Pulmonary artery endothelial cell (primary cell): Measurements from ENCODE around the gene CLNK. TPM values are rescaled to one million over a fixed set of nuclear protein-coding genes. Genes with fewer than 3 reads are reported as not detected.
"Not testable (repeated sequence)": the region's sequence is repeated elsewhere in the genome, so short reads cannot be mapped to it uniquely, and the experiment has no call there.

Experiments used
- DNase-seq: peaks from one replicate; pipeline ENCODE4 v3.0.0-alpha.2; 2011; ENCODE audit warnings: low read depth, low spot score
- total RNA-seq: library from RNA; depleted of rRNA; stranded (reverse); fragments of >200 nt; gene quantifications from 2 replicates; pipeline ENCODE4 v1.2.3, GENCODE V29; 2014

Gene CLNK
- total RNA-seq, 1 donor from 2014 or later, result not detected

- DNase-seq, result no peak
These were observed 104.9 kb downstream of the CLNK start for GRCh38 chr4:10579648-10580047.

- DNase-seq, result no peak
These were observed 106.8 kb downstream of the CLNK start for GRCh38 chr4:10577508-10578426.

DNA sequence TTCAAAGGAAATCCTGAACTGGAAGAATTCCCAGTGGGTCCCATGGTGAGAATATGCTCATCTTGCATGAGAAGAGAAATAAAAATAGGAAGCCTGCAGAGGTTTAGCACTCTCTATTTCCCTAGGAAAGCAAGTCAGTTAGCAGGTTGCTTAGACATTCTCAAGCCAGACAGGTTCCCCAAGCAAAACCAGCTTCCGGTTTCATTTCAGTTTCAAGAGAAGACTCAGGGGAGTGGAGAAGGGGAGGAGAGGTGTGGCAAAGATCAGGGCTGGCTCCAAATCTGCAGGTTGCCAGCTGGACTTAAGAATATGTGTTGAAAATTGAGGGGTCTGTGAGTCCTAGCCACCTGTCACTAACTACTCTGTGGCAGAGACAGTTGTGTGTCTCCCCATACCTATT lies 107.5 kb downstream of the CLNK start:
- no peak for DNase-seq

DNA sequence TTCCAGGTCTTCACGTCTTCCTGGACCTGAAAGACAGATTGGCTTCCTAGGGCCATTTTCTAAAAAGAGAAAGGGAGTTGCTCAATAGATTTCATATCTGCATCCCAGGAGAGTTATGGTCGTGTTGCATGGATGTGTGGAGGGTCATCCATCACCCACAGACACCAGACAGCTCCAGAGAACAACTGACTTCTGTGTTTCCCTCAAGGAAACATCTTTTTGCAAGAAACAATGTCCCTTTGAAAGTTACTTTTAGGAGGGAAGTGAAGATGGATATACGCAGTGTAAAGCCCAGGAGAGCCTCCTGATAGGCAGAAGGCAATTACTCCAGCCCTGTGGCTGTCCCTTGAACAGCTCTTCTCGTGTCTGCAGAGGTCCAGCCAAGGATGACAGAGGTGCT lies 108.3 kb downstream of the CLNK start:
- no peak for DNase-seq

GRCh38 chr4:10575414-10575813 lies 109.2 kb downstream of the CLNK start:
- no peak for DNase-seq

DNA sequence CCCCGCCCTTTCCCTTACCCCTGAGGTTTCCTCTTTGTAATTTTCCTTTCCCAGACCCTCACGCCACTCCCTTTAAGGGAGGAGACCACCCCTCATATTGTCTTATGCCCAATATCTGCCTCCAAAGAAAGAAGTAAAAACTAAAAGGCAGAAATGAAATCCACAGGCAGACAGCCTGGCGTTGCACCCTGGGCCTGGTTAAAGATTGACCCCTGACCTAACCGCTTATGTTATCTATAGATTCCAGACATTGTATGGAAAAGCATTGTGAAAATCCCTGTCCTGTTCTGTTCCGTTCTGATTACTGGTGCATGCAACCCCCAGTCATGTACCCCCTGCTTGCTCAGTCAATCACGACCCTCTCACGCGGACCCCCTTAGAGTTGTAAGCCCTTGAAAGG lies 110.0 kb downstream of the CLNK start:
- not testable (repeated sequence) for DNase-seq

- no peak for DNase-seq
These were observed 112.7 kb downstream of the CLNK start for GRCh38 chr4:10571909-10572308.

- no peak for DNase-seq
These were observed 115.1 kb downstream of the CLNK start for GRCh38 chr4:10569491-10569890.

GRCh38 chr4:10567766-10568165 lies 116.8 kb downstream of the CLNK start:
- DNase-seq, result no peak

DNA sequence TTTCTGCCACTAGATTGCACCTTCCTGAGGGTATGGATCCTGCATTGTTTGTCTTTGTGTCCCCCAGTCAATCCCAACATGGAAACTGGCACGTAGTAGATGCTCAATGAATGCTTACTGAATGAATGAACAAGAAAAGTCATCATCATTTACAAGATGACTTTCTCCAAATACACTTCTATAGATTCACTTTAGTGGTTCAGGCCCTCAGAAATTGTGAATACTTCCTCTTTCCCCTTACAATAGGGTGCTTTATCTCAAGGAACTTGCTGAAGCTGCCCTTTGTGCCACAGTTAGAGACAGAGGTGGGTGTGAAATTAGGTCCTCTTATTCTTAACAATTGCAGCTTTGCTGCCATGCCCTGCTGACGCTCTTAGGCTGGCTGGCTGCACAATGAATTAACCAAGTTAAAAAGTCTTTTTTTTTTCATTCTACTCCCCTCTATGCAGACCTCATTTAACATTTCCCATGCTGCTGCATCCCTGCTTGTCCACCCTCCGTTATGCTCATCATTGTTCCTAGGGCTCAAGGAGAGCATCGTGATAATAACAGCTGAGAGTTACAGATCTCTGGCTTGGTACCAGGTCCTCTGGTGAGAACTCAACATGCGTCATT lies 119.3 kb downstream of the CLNK start:
- DNase-seq, result no peak

DNA sequence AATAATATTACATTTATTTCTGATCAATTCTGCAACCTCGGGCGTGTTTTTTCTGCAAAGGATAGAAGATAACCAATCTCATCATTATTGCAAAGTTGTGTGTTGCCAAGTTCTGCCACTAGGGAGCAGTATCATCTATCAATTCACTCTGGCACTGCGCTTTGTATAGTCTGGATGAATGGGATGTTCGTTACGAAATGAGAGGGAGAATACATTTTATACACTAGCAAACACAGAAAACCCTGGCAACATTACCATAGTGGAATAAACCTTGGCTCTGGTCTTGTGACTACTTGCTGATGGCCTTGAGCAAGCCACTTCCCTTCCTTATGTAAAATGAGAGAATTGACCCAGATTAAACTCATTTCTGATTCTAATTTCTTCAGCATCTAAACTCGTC lies 129.9 kb downstream of the CLNK start:
- no peak for DNase-seq

DNA sequence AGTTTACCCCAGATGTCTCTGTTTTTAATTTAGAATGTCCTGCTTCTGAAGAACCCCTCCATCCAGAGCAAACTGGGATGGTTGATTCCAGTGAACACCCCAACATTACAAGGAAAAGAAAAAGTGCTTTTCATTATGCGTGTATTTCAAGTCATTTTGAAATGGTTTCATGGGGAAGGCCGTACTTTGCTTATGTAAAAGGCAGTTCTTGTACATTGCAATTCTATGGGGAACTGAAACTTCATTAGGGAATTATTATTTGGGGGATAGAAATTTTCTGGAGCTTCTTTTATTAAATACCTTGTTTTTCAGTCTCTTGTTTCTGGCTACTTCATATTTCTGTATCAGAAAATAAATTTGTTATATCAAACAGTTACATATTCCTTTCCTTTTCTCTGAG lies 130.4 kb downstream of the CLNK start:
- no peak for DNase-seq

DNA sequence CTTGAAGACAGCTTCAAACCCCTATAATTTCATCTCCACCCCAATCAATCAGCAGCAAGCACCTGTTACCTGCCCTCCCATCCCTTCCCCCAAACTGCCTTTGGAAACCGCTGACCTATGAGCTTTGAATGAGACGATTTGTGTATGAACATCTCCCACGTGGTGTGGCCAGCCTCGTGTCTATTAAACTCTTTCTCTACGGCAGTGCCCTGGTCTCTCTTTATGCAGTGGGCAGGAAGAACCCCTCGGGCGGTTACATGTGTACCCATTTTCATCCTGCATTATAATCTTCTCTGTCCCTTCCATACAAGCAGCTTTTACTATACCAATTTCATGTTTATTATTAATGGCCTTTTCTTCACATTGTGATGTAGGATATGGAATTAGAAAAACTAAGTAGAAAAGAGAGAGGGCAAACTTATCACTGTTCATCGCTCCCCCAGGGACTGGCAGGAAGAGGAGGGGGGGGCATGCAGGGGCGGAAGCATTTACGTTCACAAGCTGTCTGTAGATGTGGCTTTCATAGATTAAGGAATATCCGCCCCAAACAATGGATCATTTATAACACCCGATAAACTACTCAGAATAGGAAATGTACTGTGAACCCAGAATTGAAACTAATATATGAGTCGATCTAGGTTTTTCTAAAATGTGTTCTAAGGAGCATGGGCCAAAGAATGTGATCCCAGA lies 131.8 kb downstream of the CLNK start:
- no peak for DNase-seq

GRCh38 chr4:10535912-10536311 lies 148.7 kb downstream of the CLNK start:
- no peak for DNase-seq

- no peak for DNase-seq
These were observed 149.7 kb downstream of the CLNK start for GRCh38 chr4:10534820-10535219.

GRCh38 chr4:10532155-10532554 lies 152.4 kb downstream of the CLNK start:
- DNase-seq, result no peak

DNA sequence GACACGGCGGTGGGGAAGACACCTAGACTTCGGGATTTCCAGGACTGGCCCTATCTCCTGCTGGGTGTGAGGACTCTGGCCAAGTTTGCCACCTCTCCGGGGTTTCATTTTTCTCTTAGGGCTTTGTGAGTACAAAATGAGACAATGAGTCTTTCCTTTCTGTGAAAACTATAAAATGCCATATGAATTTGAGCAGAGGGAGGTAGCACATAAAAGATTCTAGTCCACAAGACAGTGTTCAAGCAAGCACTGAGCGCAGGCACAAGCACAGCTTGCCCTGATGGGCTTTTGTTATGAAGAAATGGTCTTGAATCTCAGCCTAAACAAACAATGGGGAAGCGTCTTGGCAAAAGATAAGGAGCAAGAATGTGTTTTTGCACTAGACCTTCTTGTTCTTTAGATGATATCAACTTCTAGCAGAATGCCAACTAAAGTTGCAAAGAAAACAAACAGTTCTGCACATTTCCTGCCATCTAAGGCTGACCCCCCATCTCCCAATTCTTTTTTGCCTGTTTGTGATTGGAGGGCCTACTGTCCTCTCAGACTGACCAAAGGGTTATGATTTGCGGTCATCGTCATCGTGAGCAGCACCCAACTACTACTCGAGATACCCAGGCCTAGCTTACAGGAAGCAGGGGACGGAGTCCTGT lies 154.3 kb downstream of the CLNK start:
- peak; percentile 93 for DNase-seq

GRCh38 chr4:10529291-10530136 lies 155.1 kb downstream of the CLNK start:
- peak; percentile 50 for DNase-seq

DNA sequence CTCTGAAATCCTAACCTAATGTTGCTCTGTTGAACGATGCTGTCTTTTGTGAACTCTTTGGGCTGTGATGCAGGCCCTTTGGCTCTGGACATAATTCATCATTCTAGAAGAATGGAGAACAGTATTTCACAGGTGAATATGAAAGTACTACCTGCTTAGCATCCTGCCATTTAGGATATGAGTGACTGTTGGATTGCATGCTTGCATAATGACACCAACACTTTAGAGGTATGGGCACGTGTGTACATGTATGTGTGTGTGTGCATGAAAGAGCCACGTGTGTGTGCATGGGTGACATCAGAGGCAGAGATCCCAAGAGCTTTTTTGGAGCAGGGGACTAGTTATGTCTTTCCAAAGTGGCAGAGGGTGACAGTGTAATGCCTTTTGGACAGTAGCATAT lies 157.1 kb downstream of the CLNK start:
- no peak for DNase-seq

- DNase-seq, result no peak
These were observed 157.9 kb downstream of the CLNK start for GRCh38 chr4:10526429-10527222.
